Measurements from ENCODE around the gene WDR27.

DNA sequence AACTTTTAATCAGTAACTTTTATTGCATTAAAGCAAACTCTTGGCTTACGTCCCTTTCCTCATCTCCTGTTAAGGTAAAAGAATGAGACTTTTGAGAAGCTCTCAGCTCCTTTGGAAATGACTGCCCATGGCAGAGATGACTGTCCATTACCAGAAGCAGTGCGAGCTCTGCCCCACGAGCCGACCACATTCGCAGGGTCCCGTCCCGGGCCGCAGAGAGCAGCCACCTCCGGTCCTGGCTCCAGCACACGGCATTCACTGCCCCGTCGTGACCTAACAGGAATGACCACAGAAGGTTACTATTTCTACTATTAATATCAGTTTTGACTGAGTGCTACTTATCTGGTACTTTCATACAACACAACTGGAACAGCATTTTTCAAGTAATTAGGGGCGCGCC lies 63.4 kb downstream of the WDR27 start:
- TF ChIP-seq, protein P1, sequence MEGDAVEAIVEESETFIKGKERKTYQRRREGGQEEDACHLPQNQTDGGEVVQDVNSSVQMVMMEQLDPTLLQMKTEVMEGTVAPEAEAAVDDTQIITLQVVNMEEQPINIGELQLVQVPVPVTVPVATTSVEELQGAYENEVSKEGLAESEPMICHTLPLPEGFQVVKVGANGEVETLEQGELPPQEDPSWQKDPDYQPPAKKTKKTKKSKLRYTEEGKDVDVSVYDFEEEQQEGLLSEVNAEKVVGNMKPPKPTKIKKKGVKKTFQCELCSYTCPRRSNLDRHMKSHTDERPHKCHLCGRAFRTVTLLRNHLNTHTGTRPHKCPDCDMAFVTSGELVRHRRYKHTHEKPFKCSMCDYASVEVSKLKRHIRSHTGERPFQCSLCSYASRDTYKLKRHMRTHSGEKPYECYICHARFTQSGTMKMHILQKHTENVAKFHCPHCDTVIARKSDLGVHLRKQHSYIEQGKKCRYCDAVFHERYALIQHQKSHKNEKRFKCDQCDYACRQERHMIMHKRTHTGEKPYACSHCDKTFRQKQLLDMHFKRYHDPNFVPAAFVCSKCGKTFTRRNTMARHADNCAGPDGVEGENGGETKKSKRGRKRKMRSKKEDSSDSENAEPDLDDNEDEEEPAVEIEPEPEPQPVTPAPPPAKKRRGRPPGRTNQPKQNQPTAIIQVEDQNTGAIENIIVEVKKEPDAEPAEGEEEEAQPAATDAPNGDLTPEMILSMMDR (conservative IDR thresholded peaks at IDR 0.05; ENCODE audit: low read length), result no peak
- no peak for TF ChIP-seq EZH2phosphoT487 (IDR thresholded peaks at IDR 0.05; ENCODE audit: borderline replicate concordance, low read depth, low read length)
